Endometrial microvascular endothelial cells (primary cell): ENCODE data around the gene ZNF668. TPM values are rescaled to one million over a fixed set of nuclear protein-coding genes. Genes with fewer than 3 reads are reported as not detected.

Experiments used
- in situ Hi-C: cut with HindIII; loops from 2 replicates; pipeline ENCODE4 v1.10.0; 2017; ENCODE audit warnings: low sequenced_read_pairs, low pct_unique_long_range_greater_than_20kb; ENCODE audit errors: inconsistent ontology term
- total RNA-seq: library from RNA; depleted of rRNA; stranded (reverse); fragments of >200 nt; gene quantifications from one replicate; pipeline ENCODE4 v1.2.3, GENCODE V29; 2015; ENCODE audit errors: inconsistent ontology term

ZNF668 gene
- total RNA-seq, 1 donor from 2014 or later, result 16.5 TPM

DNA sequence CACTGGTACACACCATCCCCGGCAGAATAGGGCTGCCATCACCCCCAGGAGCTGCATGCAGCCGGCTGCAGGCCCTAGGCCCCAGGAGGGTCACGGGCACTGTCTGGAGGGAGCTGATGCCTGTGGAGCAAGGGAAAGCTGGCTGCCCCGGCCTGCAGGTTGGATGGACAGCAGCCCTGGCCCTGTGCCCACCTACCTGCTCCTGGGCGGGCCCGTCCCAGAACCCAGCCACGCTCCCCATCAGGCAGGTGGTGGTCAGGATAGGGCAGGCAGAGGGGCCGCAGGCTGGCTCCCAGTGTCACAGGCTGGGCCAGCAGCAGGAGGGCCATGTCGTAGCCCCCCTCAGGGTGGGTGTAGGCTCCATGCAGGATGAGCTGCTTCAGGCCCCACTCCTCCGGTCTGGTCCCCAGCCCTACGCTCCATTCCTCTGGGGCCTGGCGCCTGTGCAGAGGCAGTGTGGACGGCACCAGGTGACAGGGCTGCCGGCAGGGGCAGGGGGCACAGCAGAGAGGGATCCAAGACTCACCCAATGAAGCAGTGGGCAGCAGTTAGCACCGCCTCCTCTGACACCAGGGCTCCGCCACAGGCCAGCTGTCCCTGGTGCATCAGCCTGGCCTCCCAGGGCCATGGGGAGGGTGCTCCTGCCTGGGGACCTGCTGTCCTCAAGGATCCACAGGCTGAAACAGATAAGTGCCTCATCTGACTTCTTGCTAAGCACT, 10.7 kb upstream of the ZNF668 start:
- in situ Hi-C loops, result no loop called here

DNA sequence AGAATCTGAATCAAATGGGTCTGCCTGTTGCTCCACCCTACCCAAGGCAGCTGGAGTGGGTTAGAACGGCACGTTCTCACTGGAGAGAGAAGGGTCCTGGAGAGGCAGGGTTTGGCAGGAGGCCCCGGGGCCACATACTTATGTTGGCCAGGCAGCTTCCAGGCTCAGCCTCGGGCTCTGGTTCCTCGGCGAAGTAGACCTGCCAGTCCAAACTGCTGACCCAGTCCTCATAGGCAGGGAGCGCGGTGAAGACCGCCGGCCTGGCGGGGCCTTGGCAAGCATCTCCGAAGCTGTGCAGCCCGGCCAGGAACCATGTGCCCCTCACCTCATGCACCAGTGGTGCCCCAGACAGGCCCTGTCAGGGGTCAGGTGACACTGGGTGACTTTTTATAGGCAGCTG, 9.9 kb upstream of the ZNF668 start:
- in situ Hi-C loops, result no loop called here

DNA sequence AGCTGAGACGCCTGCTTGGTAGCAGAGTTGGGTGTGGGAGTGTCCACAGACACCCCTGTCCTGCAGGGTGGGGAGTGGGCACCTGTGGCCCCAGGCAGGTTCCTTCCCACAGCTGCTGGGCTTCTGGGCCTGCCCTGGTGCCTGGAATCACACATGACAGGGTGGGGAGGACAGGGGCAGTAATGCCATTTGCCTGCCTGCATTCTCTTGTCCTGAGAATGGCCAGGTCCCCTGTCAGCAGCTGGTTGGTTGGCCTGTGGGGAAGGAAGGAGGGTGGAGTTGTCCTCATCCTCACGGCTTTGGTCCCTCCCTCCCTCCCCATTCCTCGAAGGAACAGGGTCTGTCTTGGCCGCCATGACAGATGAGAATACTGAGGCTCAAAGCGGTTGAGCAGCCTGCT, 9.5 kb upstream of the ZNF668 start:
- in situ Hi-C loops, result no loop called here

DNA sequence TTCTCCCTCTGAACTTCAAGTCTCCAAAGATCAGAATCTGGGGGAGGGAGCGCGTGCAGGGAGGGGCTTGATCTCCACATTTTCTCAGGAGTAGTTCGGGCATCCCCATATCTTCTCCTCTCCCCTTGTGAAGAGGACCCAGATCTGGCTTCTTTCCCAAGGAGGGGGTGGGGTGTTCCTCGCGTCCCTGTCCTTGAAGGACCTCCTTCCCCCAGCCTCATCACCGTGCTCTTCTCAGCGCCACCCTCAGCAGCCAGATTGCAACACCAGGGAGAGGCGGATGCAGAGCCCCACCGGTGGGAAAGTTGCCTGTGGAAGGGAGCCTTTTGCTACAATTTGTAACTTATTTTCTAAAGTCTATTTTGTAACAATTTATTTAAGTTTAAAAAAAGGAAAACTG, 9.0 kb upstream of the ZNF668 start:
- in situ Hi-C loops, result no loop called here

DNA sequence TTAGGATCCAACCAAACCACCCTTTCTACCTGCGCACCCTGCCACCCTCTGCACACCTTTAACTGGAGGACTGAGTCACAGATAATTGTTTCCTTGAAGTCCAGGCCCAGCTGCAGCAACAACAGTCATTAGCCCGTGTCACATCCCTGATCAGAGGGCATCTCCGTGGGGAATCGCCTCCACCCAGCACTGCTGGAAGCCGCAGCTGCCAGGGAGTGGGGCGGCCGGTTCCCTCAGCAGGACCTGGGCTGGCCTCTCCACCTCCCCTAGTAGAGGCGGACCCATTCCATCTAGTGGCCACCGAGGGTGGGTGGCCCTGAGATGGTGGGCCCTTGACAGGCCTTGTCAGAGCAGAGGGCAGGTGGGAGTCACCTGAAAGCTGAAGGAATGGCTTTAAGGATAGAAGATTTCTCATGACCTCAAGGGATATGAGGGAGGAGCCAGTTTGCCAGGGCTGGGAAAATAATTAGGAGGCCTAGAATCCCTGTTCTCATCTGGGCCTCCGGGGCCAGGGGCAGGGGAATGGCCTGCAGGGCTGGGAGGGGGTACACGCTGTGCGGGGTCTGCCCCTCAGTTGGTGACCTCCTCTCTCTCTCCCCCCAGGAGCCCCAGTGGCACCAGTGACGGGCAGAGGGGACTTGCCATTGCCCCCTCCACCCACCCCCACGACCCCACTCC, 8.5 kb upstream of the ZNF668 start:
- in situ Hi-C loops, result no loop called here

DNA sequence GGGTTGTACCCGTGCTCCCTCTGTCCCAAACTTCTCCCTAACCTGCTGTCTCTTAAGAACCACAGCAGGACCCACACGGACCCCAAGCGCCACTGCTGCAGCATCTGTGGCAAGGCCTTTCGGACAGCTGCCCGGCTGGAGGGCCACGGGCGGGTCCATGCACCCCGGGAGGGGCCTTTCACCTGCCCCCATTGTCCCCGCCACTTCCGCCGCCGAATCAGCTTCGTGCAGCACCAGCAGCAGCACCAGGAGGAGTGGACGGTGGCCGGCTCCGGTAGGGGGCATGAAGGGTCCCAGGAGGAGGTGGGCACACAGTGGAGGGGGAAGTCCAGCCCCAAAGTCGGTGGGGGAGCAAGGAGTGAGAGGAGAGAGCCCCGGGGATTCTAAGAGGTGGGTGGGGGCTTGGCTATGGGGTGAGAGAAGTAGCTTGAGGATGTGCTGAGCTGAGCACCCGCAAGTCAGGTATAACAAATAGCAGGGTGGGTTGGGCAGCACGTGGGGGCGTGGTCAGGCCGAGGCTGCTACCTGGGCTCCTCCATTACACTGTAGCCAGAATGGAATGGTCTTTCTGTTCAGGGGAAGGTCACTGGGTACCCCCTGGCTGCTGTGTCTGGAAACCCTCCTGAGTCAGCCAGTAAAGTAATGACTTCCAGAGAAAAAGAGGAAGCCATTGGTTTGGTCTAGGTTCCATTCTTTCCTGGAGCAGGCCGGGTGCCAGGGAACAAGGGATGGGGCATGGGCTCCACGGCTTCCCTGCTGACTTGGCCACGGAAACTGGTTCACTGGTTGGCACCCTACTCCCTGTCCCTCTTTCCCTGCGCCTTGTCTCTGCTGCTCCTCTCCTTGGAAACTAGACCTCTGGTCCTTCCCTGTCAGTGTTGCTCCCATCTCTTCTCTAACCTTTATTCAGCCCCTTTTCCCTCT, 7.7 kb upstream of the ZNF668 start:
- in situ Hi-C loops, result no loop called here

DNA sequence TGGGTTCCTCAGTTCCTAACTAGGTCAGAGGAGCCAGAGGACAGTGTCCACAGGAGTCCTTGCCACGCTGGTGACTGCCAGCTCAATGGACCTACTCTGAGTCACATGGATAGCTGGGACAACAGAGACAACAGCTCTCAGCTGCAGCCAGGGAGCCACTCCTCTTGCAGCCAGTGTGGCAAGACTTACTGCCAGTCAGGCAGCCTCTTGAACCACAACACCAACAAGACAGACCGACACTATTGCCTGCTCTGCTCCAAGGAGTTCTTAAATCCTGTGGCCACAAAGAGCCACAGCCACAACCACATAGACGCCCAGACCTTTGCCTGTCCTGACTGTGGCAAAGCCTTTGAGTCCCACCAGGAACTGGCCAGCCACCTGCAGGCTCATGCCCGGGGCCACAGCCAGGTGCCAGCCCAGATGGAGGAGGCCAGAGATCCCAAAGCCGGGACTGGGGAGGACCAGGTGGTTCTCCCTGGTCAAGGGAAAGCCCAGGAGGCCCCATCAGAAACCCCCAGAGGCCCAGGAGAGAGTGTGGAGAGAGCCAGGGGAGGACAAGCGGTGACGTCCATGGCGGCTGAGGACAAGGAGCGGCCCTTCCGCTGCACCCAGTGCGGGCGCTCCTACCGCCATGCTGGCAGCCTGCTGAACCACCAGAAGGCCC, 6.8 kb upstream of the ZNF668 start:
- in situ Hi-C loops, result no loop called here

DNA sequence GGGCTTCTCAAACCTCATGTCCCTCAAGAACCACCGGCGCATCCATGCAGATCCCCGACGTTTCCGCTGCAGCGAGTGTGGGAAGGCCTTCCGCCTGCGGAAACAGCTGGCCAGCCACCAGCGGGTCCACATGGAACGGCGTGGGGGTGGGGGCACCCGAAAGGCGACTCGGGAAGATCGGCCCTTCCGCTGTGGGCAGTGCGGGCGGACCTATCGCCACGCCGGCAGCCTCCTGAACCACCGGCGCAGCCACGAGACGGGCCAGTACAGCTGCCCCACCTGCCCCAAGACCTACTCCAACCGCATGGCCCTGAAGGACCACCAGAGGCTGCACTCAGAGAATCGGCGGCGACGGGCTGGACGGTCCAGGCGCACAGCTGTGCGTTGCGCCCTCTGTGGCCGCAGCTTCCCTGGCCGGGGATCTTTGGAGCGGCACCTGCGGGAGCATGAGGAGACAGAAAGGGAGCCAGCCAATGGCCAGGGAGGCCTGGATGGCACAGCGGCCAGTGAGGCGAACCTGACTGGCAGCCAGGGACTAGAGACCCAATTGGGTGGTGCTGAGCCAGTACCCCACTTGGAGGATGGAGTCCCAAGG, 6.1 kb upstream of the ZNF668 start:
- in situ Hi-C loops, result no loop called here

DNA sequence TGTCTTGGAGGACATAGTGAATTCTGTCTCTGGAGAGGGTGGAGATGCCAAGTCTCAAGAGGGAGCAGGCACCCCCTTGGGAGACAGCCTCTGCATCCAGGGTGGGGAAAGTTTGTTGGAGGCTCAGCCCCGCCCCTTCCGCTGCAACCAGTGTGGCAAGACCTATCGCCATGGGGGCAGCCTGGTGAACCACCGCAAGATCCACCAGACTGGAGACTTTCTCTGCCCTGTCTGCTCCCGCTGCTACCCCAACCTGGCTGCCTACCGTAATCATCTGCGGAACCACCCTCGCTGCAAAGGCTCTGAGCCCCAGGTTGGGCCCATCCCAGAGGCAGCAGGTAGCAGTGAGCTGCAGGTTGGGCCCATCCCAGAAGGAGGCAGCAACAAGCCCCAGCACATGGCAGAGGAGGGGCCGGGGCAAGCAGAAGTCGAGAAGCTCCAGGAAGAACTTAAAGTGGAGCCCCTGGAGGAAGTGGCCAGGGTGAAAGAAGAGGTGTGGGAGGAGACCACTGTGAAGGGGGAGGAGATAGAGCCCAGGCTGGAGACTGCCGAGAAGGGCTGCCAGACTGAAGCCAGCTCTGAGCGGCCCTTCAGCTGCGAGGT, 5.4 kb upstream of the ZNF668 start:
- in situ Hi-C loops, result no loop called here

DNA sequence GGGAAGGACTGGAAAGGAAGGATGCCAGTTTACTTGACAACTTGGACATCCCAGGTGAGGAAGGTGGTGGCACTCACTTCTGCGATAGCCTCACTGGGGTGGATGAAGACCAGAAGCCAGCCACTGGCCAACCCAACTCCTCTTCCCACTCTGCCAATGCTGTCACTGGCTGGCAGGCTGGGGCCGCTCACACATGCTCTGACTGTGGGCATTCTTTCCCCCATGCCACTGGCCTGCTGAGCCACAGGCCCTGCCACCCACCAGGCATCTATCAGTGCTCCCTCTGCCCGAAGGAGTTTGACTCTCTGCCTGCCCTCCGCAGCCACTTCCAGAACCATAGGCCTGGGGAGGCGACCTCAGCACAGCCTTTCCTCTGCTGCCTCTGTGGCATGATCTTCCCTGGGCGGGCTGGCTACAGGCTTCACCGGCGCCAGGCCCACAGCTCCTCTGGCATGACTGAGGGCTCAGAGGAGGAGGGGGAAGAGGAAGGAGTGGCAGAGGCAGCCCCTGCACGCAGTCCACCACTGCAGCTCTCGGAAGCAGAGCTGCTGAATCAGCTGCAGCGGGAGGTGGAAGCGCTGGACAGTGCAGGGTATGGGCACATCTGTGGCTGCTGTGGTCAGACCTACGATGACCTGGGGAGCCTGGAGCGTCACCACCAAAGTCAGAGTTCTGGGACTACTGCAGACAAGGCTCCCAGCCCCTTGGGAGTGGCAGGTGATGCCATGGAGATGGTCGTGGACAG, 4.7 kb upstream of the ZNF668 start:
- in situ Hi-C loops, result no loop called here

DNA sequence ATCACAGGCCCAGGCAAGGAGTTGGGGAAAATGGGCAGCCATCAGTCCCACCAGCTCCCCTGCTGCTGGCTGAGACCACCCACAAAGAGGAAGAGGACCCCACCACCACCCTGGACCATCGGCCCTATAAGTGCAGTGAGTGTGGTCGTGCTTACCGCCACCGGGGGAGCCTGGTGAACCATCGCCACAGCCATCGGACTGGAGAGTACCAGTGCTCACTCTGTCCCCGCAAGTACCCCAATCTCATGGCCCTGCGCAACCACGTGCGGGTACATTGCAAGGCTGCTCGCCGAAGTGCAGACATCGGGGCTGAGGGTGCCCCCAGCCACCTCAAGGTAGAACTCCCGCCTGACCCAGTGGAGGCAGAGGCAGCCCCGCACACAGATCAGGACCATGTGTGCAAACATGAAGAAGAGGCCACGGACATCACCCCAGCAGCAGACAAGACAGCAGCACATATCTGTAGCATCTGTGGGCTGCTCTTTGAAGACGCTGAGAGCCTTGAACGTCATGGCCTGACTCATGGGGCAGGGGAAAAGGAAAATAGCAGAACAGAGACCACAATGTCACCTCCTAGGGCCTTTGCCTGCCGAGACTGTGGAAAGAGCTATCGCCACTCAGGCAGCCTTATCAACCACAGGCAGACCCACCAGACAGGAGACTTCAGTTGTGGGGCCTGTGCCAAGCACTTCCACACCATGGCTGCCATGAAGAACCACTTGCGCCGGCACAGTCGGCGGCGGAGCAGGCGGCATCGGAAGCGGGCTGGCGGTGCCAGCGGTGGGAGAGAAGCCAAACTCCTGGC, 3.8 kb upstream of the ZNF668 start:
- in situ Hi-C loops, result no loop called here

DNA sequence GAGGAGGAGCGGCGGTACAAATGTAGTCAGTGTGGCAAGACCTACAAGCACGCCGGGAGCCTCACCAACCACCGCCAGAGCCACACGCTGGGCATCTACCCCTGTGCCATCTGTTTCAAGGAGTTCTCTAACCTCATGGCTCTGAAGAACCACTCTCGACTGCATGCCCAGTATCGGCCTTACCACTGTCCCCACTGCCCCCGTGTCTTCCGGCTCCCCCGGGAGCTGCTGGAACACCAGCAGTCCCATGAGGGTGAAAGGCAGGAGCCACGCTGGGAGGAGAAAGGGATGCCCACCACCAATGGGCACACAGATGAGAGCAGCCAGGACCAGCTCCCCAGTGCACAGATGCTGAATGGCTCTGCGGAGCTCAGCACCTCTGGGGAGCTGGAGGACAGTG, 3.0 kb upstream of the ZNF668 start:
- in situ Hi-C loops, result no loop called here

DNA sequence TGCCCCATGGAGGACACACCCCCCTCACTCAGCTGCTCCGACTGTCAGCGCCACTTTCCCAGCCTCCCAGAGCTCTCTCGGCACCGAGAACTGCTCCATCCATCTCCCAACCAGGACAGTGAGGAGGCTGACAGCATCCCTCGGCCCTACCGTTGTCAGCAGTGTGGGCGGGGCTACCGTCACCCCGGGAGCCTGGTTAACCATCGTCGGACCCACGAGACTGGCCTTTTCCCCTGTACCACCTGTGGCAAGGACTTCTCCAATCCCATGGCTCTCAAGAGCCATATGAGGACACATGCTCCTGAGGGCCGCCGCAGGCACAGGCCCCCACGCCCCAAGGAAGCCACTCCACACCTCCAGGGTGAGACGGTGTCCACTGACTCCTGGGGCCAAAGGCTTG, 2.3 kb upstream of the ZNF668 start:
- in situ Hi-C loops, result no loop called here

DNA sequence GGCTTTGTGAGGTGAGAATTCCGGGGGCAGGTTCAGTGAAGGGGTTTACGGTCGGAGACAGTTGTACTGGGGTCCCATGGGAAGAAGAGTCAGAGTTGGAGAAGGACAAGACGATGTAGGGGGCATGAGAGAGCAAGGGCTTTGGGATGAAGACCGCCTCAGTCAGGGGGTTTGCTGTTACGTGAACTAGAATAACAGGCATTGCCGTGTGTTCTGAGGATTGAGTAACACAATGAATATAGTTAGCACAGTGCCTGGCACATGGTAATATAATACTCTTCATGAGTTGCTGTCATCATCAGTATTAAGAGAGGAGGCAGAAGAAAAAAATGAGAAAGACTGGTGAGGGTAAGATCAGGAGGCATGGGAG, 759 bp upstream of the ZNF668 start:
- in situ Hi-C loops, result loop anchor here (25.0 kb wide), 1 partner anchor 112 kb away; the partner anchor contains the start of gene SETD1A

DNA sequence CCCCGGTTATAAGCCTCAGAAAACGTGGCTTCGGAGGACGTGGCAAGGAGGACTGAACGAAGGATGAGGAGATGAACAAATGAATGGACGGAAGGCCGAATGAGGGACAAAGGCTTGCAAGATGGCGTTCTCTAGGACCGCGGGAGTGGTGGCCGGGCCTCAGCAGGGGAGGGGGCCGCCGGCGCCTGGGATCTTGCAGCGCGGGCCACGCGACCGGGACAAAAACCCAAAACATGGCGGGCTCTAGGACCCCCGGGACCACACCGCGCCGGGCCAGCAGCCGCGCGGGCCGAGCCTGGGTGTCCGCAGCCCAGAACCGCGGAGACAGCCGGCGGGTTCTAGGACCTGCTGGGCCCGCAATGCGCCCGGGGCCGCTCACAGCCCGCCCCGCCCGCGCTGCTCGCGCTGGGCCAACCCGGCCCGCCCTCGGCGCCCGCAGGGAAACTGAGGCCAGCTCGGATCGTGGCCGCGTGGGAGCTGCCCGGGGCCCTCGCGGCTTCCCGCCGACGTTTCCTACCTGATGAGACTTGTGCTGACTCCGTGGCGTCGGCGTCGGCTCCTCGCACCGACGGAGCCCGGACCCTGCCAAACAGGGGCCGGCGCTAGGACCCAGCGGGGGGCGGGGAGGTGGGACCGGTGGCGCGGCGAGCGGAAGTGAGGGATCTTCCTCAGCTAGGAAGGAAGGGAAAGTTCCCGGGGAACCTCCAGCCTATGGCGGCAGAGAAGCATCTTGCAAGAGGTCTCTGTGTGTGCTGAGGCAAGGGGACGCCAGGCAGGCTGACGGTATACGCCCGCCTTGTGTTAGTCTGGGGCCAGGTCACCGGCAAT, 684 bp downstream of the ZNF668 start:
- in situ Hi-C loops, result loop anchor here (25.0 kb wide), 1 partner anchor 111 kb away; the partner anchor contains the start of gene SETD1A

DNA sequence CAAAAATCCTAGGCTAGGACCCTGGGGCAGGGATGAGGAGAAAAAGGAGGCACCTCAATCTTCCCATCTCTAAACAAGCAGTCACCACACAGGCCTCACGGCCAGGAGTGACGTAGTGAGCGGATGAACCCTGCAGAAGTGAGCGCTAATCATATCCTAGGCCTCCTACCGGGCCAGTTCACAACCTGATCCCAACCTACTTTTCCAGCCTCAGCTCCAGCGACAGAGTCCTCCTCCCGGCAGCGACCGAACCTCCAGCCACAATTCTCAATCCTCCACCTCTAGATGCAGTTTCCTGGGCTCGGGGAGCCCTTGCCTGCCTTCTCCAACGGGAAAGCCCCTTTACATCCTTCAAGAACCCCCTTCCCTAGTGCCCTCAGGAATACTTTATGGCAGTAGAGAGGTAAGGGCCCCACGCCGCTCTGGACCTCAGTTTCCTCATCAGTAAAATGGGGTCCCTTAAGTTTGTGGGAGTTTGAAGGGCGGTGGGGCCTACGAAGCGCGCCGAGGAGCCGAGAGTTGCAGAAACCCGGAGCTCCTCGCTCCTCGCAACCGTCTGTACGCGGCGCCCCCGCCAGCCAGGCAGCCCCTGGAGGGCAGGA, 1.4 kb downstream of the ZNF668 start:
- in situ Hi-C loops, result loop anchor here (25.0 kb wide), 1 partner anchor 110 kb away; the partner anchor contains the start of gene SETD1A
